Measurements from ENCODE around the gene FBLN2. TPM values are rescaled to one million over a fixed set of nuclear protein-coding genes. Genes with fewer than 3 reads are reported as not detected.

FBLN2 gene
- total and polyA plus RNA-seq, 10 of the 15 experiments (the other 5 are each of a cell fraction or from before 2014, with no cell fraction given) = 0.03 to 0.41 (median 0.12) TPM; not detected in 2

- H3K9ac ChIP-seq (ENCODE audit: control insufficient read depth, insufficient read depth, low read length) = no peak overlapping the region
- intact Hi-C loops (cut with micrococcal nuclease; ENCODE audit: unreplicated experiment) (no loop called here), in situ Hi-C loops (cut with MboI) (loop anchor here (5.0 kb wide), 1 partner anchor 232 kb away; no protein-coding TSS in a partner anchor)
- TF ChIP-seq NFYB (IDR thresholded peaks at IDR 0.05; ENCODE audit: insufficient read depth, low read depth, low read length) (no peak), CBFB (IDR thresholded peaks at IDR 0.05; ENCODE audit: low read depth) (no peak), STAT1 (conservative IDR thresholded peaks at IDR 0.05) (no peak), RAD21 (IDR thresholded peaks at IDR 0.05; ENCODE audit: insufficient read depth, low read depth, low read length) (0 out of 2 replicates have a peak, but pooled peaks have one; percentile 3)
- TF ChIP-seq, protein P1, sequence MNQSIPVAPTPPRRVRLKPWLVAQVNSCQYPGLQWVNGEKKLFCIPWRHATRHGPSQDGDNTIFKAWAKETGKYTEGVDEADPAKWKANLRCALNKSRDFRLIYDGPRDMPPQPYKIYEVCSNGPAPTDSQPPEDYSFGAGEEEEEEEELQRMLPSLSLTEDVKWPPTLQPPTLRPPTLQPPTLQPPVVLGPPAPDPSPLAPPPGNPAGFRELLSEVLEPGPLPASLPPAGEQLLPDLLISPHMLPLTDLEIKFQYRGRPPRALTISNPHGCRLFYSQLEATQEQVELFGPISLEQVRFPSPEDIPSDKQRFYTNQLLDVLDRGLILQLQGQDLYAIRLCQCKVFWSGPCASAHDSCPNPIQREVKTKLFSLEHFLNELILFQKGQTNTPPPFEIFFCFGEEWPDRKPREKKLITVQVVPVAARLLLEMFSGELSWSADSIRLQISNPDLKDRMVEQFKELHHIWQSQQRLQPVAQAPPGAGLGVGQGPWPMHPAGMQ (IDR thresholded peaks at IDR 0.05; ENCODE audit: borderline replicate concordance) = no peak
- TF ChIP-seq, protein P2, sequence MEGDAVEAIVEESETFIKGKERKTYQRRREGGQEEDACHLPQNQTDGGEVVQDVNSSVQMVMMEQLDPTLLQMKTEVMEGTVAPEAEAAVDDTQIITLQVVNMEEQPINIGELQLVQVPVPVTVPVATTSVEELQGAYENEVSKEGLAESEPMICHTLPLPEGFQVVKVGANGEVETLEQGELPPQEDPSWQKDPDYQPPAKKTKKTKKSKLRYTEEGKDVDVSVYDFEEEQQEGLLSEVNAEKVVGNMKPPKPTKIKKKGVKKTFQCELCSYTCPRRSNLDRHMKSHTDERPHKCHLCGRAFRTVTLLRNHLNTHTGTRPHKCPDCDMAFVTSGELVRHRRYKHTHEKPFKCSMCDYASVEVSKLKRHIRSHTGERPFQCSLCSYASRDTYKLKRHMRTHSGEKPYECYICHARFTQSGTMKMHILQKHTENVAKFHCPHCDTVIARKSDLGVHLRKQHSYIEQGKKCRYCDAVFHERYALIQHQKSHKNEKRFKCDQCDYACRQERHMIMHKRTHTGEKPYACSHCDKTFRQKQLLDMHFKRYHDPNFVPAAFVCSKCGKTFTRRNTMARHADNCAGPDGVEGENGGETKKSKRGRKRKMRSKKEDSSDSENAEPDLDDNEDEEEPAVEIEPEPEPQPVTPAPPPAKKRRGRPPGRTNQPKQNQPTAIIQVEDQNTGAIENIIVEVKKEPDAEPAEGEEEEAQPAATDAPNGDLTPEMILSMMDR (IDR thresholded peaks at IDR 0.05 in 2 of 3, conservative IDR thresholded peaks at IDR 0.05 in 1 of 3; ENCODE audit: control insufficient read depth in 2 of 3, extremely low read depth in 1 of 3, insufficient read depth in 1 of 3, low read depth in 3 of 3, low read length in 3 of 3) = peak; percentile 11 to 23 (median 21); a peak in 3 of 6 replicates
- CTCF ChIA-PET = interaction anchor here (2.2 to 4.6 kb wide), 2 partner anchors 10 to 231 kb away, joined by 8 to 57 read pairs; no protein-coding TSS in a partner anchor
- no peak overlapping the region for H2AFZ ChIP-seq (ENCODE audit: control insufficient read depth, low read depth, low read length)
- no TSS peak for BruUV-seq (replicated peaks)
- POLR2A ChIA-PET = no interaction called here
- no peak overlapping the region for H3K27ac ChIP-seq (ENCODE audit: control insufficient read depth, insufficient read depth)
- H3K4me2 ChIP-seq (ENCODE audit: control insufficient read depth, insufficient read depth) = no peak overlapping the region
- no peaks in the 10 kb centered on the region for H3K4me1 ChIP-seq (ENCODE audit: control insufficient read depth, insufficient read depth, low read length)
- no peak overlapping the region for H3K4me3 ChIP-seq
- 5% methylated on average over 70 of the region's 70 CpGs for WGBS (ENCODE audit: insufficient coverage, insufficient replicate concordance, low lambda C conversion rate, missing lambda C conversion rate)
- H3K36me3 ChIP-seq (ENCODE audit: control insufficient read depth in 2 of 2, insufficient read depth in 2 of 2, low read length in 1 of 2) = no peaks in the 10 kb centered on the region
- RAD21 ChIA-PET (ENCODE audit: unreplicated experiment) = no interaction called here
- DNase-seq (ENCODE audit: low read depth, low spot score) (no peak), FAIRE-seq (no peak), ATAC-seq (peak; percentile 44; the same call in 2 of the 3 replicates)
- no peaks in the 10 kb centered on the region for H4K20me1 ChIP-seq (ENCODE audit: control insufficient read depth, insufficient read depth)
- no peaks in the 10 kb centered on the region for H3K79me2 ChIP-seq (ENCODE audit: control insufficient read depth, insufficient read depth, low read length)
- H3K9me3 ChIP-seq (replicated peaks; ENCODE audit: control insufficient read depth, insufficient read depth, low read length) = no peaks in the 10 kb centered on the region
- SMC1A ChIA-PET (ENCODE audit: uncharacterized antibody, unreplicated experiment) = interaction anchor here (0.6 to 0.8 kb wide), 2 partner anchors 131 to 231 kb away, joined by 3 read pairs; no protein-coding TSS in a partner anchor
- peaks cover 2 to 4% of the 10 kb centered on the region in 2 experiments; a peak in 2 of 4 replicates for H3K27me3 ChIP-seq (replicated peaks in 1 of 2; ENCODE audit: control insufficient read depth in 2 of 2, insufficient read depth in 2 of 2, low read length in 1 of 2)
Measured at GRCh38 chr3:13655061-13655913, 106.4 kb downstream of the FBLN2 start.

Measured in GM12878 (cell line).